HEK293 (cell line): ENCODE results near the gene MYADML2.

Experiments
- CTCF ChIP-seq: fragments of 450-650 bp; formaldehyde crosslinking; IDR thresholded peaks from 2 replicates; pipeline ENCODE4 v1.5.1; 2016; ENCODE audit warnings: missing biosample characterization, missing genetic modification characterization
- FEZF1 ChIP-seq: fragments of 450-650 bp; formaldehyde crosslinking; IDR thresholded peaks from 2 replicates; pipeline ENCODE4 v1.5.1; 2016; ENCODE audit warnings: missing biosample characterization, missing genetic modification characterization
- HOXA7 ChIP-seq: sonication (generic); formaldehyde crosslinking; IDR thresholded peaks from 2 replicates; pipeline ENCODE4 v1.8.1; 2022; ENCODE audit warnings: missing genetic modification reagents, borderline replicate concordance
- YY1 ChIP-seq: fragments of 450-650 bp; formaldehyde crosslinking; IDR thresholded peaks from 2 replicates; pipeline ENCODE4 v1.5.1; 2018; ENCODE audit warnings: missing biosample characterization, missing genetic modification characterization
- ZNF138 ChIP-seq: fragments of 450-650 bp; formaldehyde crosslinking; IDR thresholded peaks from 2 replicates; pipeline ENCODE4 v1.5.1; 2016; ENCODE audit warnings: missing biosample characterization, missing genetic modification characterization, borderline replicate concordance
- TF ChIP-seq, protein P1 (sequence below): fragments of 450-650 bp; formaldehyde crosslinking; IDR thresholded peaks from 2 replicates; pipeline ENCODE4 v1.5.1; 2016; ENCODE audit warnings: missing biosample characterization, missing genetic modification characterization
- TF ChIP-seq, protein P2 (sequence below): fragments of 450-650 bp; formaldehyde crosslinking; IDR thresholded peaks from 2 replicates; pipeline ENCODE4 v1.5.1; 2016; ENCODE audit warnings: missing biosample characterization, missing genetic modification characterization
- TF ChIP-seq, protein P3 (sequence below): fragments of 450-650 bp; formaldehyde crosslinking; IDR thresholded peaks from 2 replicates; pipeline ENCODE4 v1.5.1; 2017; ENCODE audit warnings: missing biosample characterization, missing genetic modification characterization

- TF ChIP-seq CTCF (peak; percentile 21; the same call in 1 of the 2 replicates), FEZF1 (tag by site-specific recombination) (no peak), YY1 (tag by site-specific recombination) (no peak), ZNF138 (tag by site-specific recombination) (no peak), HOXA7 (CRISPR knock-in tag) (no peak)
- TF ChIP-seq, protein P1, sequence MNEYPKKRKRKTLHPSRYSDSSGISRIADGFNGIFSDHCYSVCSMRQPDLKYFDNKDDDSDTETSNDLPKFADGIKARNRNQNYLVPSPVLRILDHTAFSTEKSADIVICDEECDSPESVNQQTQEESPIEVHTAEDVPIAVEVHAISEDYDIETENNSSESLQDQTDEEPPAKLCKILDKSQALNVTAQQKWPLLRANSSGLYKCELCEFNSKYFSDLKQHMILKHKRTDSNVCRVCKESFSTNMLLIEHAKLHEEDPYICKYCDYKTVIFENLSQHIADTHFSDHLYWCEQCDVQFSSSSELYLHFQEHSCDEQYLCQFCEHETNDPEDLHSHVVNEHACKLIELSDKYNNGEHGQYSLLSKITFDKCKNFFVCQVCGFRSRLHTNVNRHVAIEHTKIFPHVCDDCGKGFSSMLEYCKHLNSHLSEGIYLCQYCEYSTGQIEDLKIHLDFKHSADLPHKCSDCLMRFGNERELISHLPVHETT (tag by site-specific recombination) = no peak
- TF ChIP-seq, protein P2, sequence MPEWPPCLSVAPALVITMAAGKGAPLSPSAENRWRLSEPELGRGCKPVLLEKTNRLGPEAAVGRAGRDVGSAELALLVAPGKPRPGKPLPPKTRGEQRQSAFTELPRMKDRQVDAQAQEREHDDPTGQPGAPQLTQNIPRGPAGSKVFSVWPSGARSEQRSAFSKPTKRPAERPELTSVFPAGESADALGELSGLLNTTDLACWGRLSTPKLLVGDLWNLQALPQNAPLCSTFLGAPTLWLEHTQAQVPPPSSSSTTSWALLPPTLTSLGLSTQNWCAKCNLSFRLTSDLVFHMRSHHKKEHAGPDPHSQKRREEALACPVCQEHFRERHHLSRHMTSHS (tag by site-specific recombination) = no peak
- TF ChIP-seq, protein P3, sequence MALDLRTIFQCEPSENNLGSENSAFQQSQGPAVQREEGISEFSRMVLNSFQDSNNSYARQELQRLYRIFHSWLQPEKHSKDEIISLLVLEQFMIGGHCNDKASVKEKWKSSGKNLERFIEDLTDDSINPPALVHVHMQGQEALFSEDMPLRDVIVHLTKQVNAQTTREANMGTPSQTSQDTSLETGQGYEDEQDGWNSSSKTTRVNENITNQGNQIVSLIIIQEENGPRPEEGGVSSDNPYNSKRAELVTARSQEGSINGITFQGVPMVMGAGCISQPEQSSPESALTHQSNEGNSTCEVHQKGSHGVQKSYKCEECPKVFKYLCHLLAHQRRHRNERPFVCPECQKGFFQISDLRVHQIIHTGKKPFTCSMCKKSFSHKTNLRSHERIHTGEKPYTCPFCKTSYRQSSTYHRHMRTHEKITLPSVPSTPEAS (tag by site-specific recombination) = no peak
These were observed 39.6 kb downstream of the MYADML2 start for GRCh38 chr17:81907219-81908145.
